ENCODE results near the gene MINDY4. TPM values are rescaled to one million over a fixed set of nuclear protein-coding genes. Genes with fewer than 3 reads are reported as not detected.

The MINDY4 gene
- total RNA-seq, 1 donor from 2014 or later = 6.3 TPM

DNA sequence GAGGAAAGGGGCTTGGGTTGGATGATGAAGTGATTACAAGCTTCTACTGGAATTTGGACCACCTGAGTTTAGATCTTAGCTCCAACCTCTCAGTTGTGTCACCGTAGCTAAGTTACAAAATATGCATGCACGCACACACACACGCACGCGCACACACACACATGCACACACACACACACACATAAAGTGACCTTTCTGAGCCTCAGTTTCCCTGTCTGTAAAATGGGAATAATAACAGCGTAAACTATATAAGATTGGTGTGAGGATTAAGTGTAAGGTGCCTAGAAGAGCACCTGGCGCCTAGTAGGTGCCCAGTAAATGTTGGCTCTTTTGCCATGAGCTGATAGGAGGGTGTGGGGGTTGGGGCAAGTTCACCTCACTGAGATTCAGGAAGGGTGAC lies 127.8 kb downstream of the MINDY4 start:
- Mint-ChIP-seq H3K27me3 (ENCODE audit: low read depth) (peaks cover 16% of the 10 kb centered on the region), H3K4me1 (ENCODE audit: low read depth) (peaks cover 12% of the 10 kb centered on the region), H3K36me3 (ENCODE audit: low read depth) (no peaks in the 10 kb centered on the region), H3K9me3 (ENCODE audit: low read depth) (no peaks in the 10 kb centered on the region), H3K27ac (ENCODE audit: unreplicated experiment) (no peak overlapping the region), H3K4me3 (ENCODE audit: unreplicated experiment) (no peak overlapping the region)
- no peak for DNase-seq (ENCODE audit: low spot score)
- TF ChIP-seq, protein P1, sequence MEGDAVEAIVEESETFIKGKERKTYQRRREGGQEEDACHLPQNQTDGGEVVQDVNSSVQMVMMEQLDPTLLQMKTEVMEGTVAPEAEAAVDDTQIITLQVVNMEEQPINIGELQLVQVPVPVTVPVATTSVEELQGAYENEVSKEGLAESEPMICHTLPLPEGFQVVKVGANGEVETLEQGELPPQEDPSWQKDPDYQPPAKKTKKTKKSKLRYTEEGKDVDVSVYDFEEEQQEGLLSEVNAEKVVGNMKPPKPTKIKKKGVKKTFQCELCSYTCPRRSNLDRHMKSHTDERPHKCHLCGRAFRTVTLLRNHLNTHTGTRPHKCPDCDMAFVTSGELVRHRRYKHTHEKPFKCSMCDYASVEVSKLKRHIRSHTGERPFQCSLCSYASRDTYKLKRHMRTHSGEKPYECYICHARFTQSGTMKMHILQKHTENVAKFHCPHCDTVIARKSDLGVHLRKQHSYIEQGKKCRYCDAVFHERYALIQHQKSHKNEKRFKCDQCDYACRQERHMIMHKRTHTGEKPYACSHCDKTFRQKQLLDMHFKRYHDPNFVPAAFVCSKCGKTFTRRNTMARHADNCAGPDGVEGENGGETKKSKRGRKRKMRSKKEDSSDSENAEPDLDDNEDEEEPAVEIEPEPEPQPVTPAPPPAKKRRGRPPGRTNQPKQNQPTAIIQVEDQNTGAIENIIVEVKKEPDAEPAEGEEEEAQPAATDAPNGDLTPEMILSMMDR (IDR thresholded peaks at IDR 0.05) = no peak

DNA sequence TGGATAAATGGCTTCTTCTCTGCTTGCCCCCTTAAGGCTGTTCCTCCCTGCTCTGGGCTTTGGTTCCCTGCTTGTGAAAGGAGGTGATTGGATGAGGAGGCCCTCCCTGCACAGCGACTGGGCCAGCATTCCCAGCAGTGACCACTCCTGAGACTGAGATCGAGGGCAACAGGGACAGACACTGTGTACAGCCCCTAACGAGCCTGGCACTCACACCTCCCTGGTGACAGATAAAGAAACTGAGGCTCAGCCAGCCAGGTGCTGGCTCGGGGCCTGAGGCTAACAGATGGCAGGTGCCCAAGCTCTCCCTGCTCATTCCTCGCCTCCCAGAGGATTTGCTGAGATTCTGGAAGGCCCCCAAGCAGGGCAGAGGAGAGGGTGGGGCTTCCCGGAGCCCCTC lies 128.4 kb downstream of the MINDY4 start:
- Mint-ChIP-seq H3K9me3 (ENCODE audit: low read depth) (no peaks in the 10 kb centered on the region), H3K36me3 (ENCODE audit: low read depth) (no peaks in the 10 kb centered on the region), H3K4me3 (ENCODE audit: unreplicated experiment) (no peak overlapping the region), H3K4me1 (ENCODE audit: low read depth) (peaks cover 8% of the 10 kb centered on the region), H3K27me3 (ENCODE audit: low read depth) (peaks cover 12% of the 10 kb centered on the region), H3K27ac (ENCODE audit: unreplicated experiment) (no peak overlapping the region)
- DNase-seq (ENCODE audit: low spot score) = no peak
- TF ChIP-seq, protein P1 (IDR thresholded peaks at IDR 0.05) = no peak

DNA sequence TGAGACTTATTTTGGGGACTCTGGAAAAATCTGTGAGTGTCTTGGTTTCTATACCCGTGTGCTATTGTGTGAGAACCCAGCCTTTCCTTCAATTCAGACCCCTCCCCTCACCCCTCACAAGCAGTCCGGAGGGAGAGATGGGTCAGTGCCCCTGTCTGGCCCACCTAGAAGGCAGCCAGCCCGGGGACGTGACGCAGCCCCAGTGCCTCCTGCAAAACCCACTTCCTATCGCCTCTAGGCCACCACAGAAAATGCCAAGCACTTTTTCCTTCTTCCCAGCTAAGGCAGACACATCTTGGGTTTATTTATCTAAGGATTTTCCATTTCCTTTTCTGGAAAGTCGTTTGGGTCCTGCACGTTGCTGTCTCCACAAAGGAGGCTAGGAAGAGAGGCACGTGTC lies 128.8 kb downstream of the MINDY4 start:
- H3K27me3 Mint-ChIP-seq (ENCODE audit: low read depth) = peaks cover 12% of the 10 kb centered on the region
- TF ChIP-seq, protein P1 (IDR thresholded peaks at IDR 0.05) = no peak
- no peaks in the 10 kb centered on the region for H3K9me3 Mint-ChIP-seq (ENCODE audit: low read depth)
- H3K36me3 Mint-ChIP-seq (ENCODE audit: low read depth) = no peaks in the 10 kb centered on the region
- H3K27ac Mint-ChIP-seq (ENCODE audit: unreplicated experiment) = no peak overlapping the region
- DNase-seq (ENCODE audit: low spot score) = no peak
- peaks cover 10% of the 10 kb centered on the region for H3K4me1 Mint-ChIP-seq (ENCODE audit: low read depth)
- H3K4me3 Mint-ChIP-seq (ENCODE audit: unreplicated experiment) = no peak overlapping the region

DNA sequence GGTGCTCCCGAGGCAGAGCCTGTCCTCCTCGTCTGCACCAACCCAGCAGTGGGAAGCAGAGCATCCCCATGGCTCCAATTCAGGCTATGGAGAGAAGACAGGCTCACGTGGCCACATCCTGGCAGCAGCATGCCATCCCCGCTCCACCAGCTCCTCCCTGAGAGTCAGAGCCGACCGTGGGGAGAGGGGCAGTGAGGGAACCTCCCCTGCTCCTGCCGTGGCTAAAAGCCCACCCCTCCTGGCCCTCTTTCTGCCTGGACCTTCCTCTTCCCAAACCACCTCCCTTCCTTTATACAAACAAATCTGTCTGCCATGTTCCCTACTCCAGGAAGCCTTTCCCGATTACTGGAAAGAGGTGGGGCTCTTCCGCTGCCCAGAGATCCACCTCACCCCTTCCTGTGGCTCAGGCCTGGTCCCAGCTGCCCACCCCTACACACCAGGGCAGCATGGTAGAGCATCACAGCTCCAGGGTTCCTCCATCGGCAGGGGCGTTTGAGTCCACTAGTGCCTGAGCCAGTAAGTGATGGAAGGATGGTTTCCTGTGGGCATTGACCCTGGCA lies 129.7 kb downstream of the MINDY4 start:
- TF ChIP-seq, protein P1 (IDR thresholded peaks at IDR 0.05) = no peak
- H3K4me1 Mint-ChIP-seq (ENCODE audit: low read depth) = peaks cover 17% of the 10 kb centered on the region
- no peaks in the 10 kb centered on the region for H3K9me3 Mint-ChIP-seq (ENCODE audit: low read depth)
- H3K4me3 Mint-ChIP-seq (ENCODE audit: unreplicated experiment) = no peak overlapping the region
- peaks cover 7% of the 10 kb centered on the region for H3K27me3 Mint-ChIP-seq (ENCODE audit: low read depth)
- no peaks in the 10 kb centered on the region for H3K36me3 Mint-ChIP-seq (ENCODE audit: low read depth)
- H3K27ac Mint-ChIP-seq (ENCODE audit: unreplicated experiment) = no peak overlapping the region
- no peak for DNase-seq (ENCODE audit: low spot score)

DNA sequence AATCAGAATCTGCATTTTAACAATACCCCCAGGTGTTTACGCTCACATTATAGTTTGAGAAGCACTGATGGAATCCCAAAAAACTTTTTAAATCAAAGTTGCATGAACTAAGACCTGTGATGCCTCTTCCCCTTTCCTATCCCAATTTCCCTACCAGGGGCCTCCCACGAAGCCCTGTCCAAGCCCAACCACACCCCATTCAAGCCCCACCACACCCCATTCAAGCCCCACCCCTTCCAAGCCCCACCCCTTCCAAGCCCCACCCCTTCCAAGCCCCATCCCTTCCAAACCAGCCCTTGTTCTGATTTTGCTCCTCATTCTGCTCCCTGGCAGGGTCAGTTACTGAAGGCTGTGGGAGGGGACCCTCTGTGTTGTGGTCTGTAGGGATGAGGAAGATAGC lies 130.6 kb downstream of the MINDY4 start:
- Mint-ChIP-seq H3K4me3 (ENCODE audit: unreplicated experiment) (no peak overlapping the region), H3K36me3 (ENCODE audit: low read depth) (no peaks in the 10 kb centered on the region), H3K27me3 (ENCODE audit: low read depth) (peaks cover 5% of the 10 kb centered on the region), H3K4me1 (ENCODE audit: low read depth) (peaks cover 27% of the 10 kb centered on the region), H3K27ac (ENCODE audit: unreplicated experiment) (no peak overlapping the region), H3K9me3 (ENCODE audit: low read depth) (no peaks in the 10 kb centered on the region)
- DNase-seq (ENCODE audit: low spot score) = no peak
- TF ChIP-seq, protein P1 (IDR thresholded peaks at IDR 0.05) = no peak

All from chondrocyte (in vitro differentiated cells).